HG02571 (cell line): ENCODE results near the gene PLD5.

Experiments used
- ATAC-seq: cut with Tn5 transposase; IDR thresholded peaks from one replicate; pipeline ENCODE4 v1.9.1; 2021; ENCODE audit warnings: mild to moderate bottlenecking, moderate library complexity; ENCODE audit not compliant: unreplicated experiment

PLD5 gene

GRCh38 chr1:242524571-242525359 lies at the start of gene PLD5:
Gene PLD5, minus strand, starts transcription at chr1:242524697.
- no peak for ATAC-seq

DNA sequence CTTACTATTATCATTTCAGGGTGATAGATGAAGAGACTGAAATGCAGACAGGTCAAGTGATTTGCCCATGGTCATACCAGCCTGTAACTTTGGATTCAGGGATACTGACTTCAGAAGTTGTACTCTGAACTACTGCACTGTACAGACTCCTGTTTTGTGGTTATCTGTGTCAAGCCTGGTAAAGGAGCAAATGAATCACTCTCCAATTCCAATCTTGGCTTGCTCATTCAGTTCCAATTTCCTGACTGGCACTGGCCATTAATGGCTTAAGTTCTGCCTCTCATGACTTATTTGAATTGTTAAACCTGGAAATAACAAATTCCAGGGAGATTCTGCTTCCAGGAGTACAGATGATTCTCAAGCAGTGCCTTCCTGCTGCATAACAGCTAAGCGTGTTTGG lies 45.4 kb upstream of the PLD5 start:
- ATAC-seq, result no peak

DNA sequence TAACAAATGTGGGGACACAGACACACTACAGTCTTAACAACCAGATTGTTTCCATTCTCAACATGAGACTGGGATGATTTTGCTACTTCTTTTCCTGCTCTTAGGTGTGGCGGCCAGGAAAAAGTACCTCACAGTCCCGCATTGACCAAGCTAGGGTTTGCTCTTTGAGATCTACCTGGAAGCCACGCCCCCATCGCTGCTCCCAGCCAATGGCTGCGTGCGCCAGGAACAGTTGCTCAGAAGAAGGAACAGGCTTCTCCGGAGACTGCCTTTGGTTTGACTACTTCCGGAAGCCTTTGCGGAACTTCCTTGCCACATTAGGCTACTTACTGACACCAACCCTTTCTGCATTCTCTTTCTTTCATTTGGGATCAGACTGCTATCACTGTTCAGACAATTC lies 44.2 kb upstream of the PLD5 start:
- ATAC-seq, result no peak

DNA sequence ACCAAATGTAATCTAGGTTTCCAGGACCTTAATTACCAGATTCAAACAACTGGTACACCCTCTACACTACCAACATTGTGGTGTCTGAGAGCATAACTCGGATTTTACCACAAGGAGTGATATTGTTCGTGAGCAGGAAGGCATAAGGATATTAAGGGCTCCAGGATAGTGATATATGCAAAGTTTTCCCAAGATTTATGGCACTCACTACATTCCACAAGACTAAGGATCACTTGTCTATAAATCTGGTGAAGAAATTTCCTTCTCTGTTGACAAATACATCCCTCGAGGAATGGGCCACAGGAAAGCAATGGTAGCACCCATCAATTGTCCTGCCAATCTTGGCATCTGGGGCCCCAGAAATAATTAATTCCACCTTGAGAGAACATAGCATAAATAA lies 43.1 kb upstream of the PLD5 start:
- no peak for ATAC-seq

DNA sequence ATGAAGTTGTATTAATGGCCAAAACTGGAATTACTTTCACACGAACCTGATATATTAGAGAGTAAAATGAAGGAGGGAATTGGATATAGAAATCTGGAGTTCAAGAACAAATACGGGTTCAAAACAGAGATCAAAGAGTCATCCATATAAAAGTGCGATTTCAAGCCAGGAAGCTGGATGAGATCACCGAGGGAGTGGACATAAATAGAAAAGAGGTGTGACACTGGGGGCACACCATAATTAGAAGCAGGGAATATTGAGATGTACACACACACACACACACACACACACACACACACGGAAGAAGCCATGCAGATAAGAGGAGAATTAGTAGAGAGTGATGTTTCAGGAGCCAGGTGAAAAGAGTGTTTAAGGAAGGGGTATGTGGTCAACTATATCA lies 32.3 kb upstream of the PLD5 start:
- no peak for ATAC-seq

- ATAC-seq, result no peak
Measured at GRCh38 chr1:242556276-242556675, 31.8 kb upstream of the PLD5 start.

DNA sequence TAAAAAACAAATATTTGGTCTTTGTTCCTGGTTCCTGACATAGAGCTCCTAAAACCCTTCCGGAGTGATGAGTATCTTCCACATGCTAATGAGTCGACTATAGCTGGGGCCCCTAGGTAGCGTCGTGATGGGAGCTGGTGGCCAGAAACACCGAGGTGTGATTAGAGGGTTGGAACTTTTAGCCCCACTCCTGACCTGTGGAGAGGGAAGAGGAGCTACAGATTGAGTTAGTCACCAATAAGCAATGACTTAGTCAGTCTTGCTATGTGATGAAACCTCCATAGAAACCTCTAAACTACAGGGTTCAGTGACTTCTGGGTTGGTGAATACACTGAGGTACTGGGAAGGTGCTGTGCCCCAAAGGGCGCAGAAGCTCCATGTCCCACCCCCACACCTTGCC lies 30.1 kb upstream of the PLD5 start:
- no peak for ATAC-seq

- no peak for ATAC-seq
Measured at GRCh38 chr1:242546849-242547729, 22.6 kb upstream of the PLD5 start.

DNA sequence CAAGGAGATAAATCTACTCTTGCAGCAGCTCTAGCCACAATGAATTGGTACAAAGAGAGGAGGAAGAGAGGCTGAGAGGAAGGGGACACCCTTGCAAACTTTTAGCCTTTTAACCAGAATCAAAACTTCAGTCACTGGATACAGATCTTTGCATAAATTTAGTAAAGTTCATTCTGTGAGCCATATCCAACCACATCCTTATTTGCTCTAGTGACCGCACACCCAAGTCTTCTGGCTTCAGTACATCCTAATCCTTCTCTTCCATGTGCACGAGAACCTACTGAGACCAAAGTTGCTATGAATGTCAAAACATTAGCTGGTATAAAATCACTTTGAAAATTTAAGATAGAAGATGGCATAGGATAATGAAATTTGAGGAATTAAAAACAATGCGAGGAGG lies 21.9 kb upstream of the PLD5 start:
- no peak for ATAC-seq

- ATAC-seq, result no peak
Measured at GRCh38 chr1:242544071-242544470, 19.6 kb upstream of the PLD5 start.

- no peak for ATAC-seq
Measured at GRCh38 chr1:242542271-242542670, 17.8 kb upstream of the PLD5 start.

GRCh38 chr1:242535986-242536385 lies 11.5 kb upstream of the PLD5 start:
- ATAC-seq, result no peak

- ATAC-seq, result no peak
Measured at GRCh38 chr1:242534753-242535152, 10.3 kb upstream of the PLD5 start.

- no peak for ATAC-seq
Measured at GRCh38 chr1:242530761-242531160, 6.3 kb upstream of the PLD5 start.

DNA sequence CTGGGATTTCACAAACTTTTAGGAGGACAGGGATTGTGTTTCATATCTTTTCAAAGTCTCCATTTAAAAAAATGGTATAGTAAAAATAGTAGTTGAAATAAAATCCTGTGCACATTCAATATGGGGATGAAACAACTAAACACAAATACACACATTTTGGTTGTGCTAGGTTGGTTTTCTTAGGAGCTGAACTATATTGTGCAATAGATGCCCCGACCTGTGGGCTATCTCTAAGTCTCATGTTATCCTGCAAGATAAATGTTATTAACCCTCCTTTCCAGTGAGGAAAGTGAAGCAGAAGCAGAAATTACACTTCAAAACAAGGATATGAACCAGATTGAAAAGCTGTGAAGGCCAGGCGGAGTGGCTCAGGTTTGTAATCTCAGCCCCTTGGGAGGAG lies 1.3 kb upstream of the PLD5 start:
- ATAC-seq, result no peak

GRCh38 chr1:242525360-242525722 lies 844 bp upstream of the PLD5 start:
- ATAC-seq, result no peak

GRCh38 chr1:242523719-242524570 lies 552 bp downstream of the PLD5 start:
- no peak for ATAC-seq

- no peak for ATAC-seq
Measured at GRCh38 chr1:242522996-242523718, 1.3 kb downstream of the PLD5 start.

DNA sequence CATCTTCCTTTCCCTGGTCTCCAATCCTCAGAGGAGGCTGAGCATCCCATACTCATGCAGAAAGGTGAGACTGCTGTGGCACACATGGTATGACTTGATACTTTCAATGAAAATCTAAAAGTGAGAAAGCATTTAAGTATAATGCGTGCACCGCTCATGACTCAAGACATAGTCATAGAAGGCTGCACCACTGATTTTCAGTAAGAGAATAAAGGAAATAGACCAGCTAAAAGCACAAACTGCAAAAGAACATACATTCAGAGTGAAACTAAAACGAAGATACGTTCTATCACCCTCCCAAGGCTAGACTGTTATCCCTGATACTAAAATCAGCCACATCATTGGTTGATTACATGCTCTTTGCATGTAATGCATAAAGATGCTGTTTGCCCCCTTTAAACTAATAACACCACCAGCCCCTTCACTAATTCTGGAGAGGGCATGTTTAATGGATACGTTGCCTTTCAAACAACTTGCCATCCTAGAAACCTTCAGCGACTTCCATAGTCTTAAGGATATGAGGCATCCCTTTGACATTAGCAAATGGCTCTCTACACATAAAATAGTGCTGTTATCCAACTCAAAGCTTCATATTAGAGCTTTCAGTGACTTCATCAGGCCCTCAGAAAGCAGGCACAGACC lies 2.1 kb downstream of the PLD5 start:
- no peak for ATAC-seq

DNA sequence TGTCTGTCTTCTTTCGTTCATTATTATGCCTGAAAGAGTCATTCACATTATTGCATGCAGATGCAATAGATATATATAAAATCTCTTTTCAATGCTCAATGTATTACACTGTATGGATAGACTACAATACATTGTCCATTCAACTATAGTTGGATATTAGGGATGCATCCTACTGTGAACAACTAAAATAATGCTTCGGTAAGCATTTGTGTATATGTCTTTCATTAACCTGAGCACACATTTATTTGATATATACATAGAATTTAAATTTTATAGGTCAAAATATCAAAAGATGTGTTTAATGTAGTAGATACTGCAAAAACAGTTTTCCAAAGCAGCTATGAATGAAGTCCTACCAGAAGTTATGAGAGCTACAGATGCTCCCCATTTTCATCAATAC lies 8.9 kb downstream of the PLD5 start:
- ATAC-seq, result no peak
